HepG2 (cell line): ENCODE data around the gene ARL5A. TPM values are rescaled to one million over a fixed set of nuclear protein-coding genes. Genes with fewer than 3 reads are reported as not detected.

Source experiments
- ATAC-seq: fragments of 200-7000 bp; cut with Tn5 transposase; 3 replicates; pipeline ENCODE4 v1.9.1; 2020; ENCODE audit warnings: mild to moderate bottlenecking, moderate library complexity
- BruUV-seq: library from RNA; stranded (reverse); fragments of 400-500 nt; replicated peaks from 2 replicates; lab custom pipeline; 2021; lab: Mats Ljungman, UMichigan
- CTCF ChIA-PET: fragments of 300-600 bp; formaldehyde crosslinking; extraction: SDS; loops from one replicate; lab custom pipeline; 2021; ENCODE audit warnings: low total read pairs, inconsistent platforms, low intra/inter-chr PET ratio; lab: Yijun Ruan, JAX
- POLR2A ChIA-PET: fragments of 350-600 bp; sonication (Branson Sonifier 250); formaldehyde crosslinking; loops from one replicate; lab custom pipeline; 2020; ENCODE audit warnings: antibody characterized with exemption, inconsistent platforms; lab: Yijun Ruan, JAX
- DNase-seq: peaks from one replicate; pipeline ENCODE4 v3.0.0-alpha.2; 2015; ENCODE audit warnings: low spot score
- FAIRE-seq: peaks from 3 replicates; lab custom pipeline; 2011; peaks lifted over from hg19 to GRCh38; lab: Jason Lieb, UNC
- H2AFZ ChIP-seq: one replicate; pipeline ENCODE4 v1.6.1; 2011; ENCODE audit warnings: low read length, inconsistent platforms
- H3K27ac ChIP-seq: fragments of 300-600 bp; 3 replicates; pipeline ENCODE4 v1.8.0; 2011; ENCODE audit warnings: mixed run types, mild to moderate bottlenecking, mixed read lengths, low read length, inconsistent platforms; ENCODE audit not compliant: insufficient read depth; ENCODE audit errors: extremely low read length
- H3K27me3 ChIP-seq, 2 experiments: fragments of 200-600 bp in 1 of 2; 2 replicates in 1 of 2; 3 replicates in 1 of 2; pipeline versions ENCODE4 v1.6.0 to v1.8.0; 2011; ENCODE audit warnings: low read length in 2 of 2, mild to moderate bottlenecking in 2 of 2, moderate library complexity in 2 of 2, inconsistent platforms in 1 of 2; ENCODE audit not compliant: insufficient read depth in 2 of 2, control insufficient read depth in 1 of 2
- H3K36me3 ChIP-seq, 2 experiments: fragments of 200-600 bp in 1 of 2; replicated peaks in 1 of 2; 2 replicates in 1 of 2; 3 replicates in 1 of 2; pipeline versions ENCODE4 v1.5.1 to v1.8.0; 2011; ENCODE audit warnings: low read length in 2 of 2, inconsistent platforms in 1 of 2; ENCODE audit not compliant: insufficient read depth in 2 of 2, control insufficient read depth in 1 of 2
- H3K4me1 ChIP-seq: 2 replicates; pipeline ENCODE4 v1.5.1; 2012; ENCODE audit warnings: low read length, inconsistent platforms; ENCODE audit not compliant: insufficient read depth
- H3K4me2 ChIP-seq: 2 replicates; pipeline ENCODE4 v1.6.0; 2011; ENCODE audit warnings: low read depth, low read length, inconsistent platforms
- H3K4me3 ChIP-seq, 3 experiments: fragments of 200-600 bp in 1 of 3; sonication (generic), shearing (Covaris generic) in 1 of 3; replicated peaks in 1 of 3; 2 replicates each; pipeline ENCODE4 v1.5.1; 2011 to 2016; ENCODE audit warnings: low read length in 3 of 3, inconsistent platforms in 2 of 3, low read depth in 2 of 3, mild to moderate bottlenecking in 2 of 3, control low read depth in 1 of 3, mixed read lengths in 1 of 3; ENCODE audit not compliant: insufficient read depth in 1 of 3
- H3K79me2 ChIP-seq: one replicate; pipeline ENCODE4 v1.6.1; 2011; ENCODE audit warnings: low read length, inconsistent platforms; ENCODE audit not compliant: insufficient read depth
- H3K9ac ChIP-seq: 2 replicates; pipeline ENCODE4 v1.6.0; 2011; ENCODE audit warnings: mild to moderate bottlenecking, low read depth, low read length, inconsistent platforms; ENCODE audit not compliant: insufficient read depth
- H3K9me3 ChIP-seq: 2 replicates; pipeline ENCODE4 v1.5.1; 2012; ENCODE audit warnings: mild to moderate bottlenecking, low read length
- H4K20me1 ChIP-seq: 2 replicates; pipeline ENCODE4 v1.6.0; 2011; ENCODE audit warnings: inconsistent platforms, mild to moderate bottlenecking, low read length, moderate library complexity; ENCODE audit not compliant: insufficient read depth
- ARID2 ChIP-seq: sonication (generic); formaldehyde crosslinking; IDR thresholded peaks from 2 replicates; pipeline ENCODE4 v1.8.1; 2022; ENCODE audit warnings: mild to moderate bottlenecking, missing genetic modification reagents, borderline replicate concordance
- GZF1 ChIP-seq: sonication (generic); formaldehyde crosslinking; IDR thresholded peaks from 2 replicates; pipeline ENCODE4 v1.5.1; 2020; ENCODE audit warnings: mild to moderate bottlenecking, missing genetic modification reagents
- KDM1A ChIP-seq: IDR thresholded peaks from 2 replicates; pipeline ENCODE4 v1.6.1; 2016; ENCODE audit warnings: missing compliant biosample characterization
- MTF1 ChIP-seq: sonication (generic); formaldehyde crosslinking; IDR thresholded peaks from 2 replicates; pipeline ENCODE4 v1.5.0; 2020; ENCODE audit warnings: missing genetic modification reagents
- NFE2 ChIP-seq: sonication (generic); formaldehyde crosslinking; IDR thresholded peaks from 2 replicates; pipeline ENCODE4 v1.4.0; 2020; ENCODE audit warnings: missing genetic modification reagents
- NFYC ChIP-seq: IDR thresholded peaks from 2 replicates; pipeline ENCODE4 v1.6.1; 2016; ENCODE audit warnings: missing genetic modification reagents, missing compliant biosample characterization
- POLR2AphosphoS5 ChIP-seq: IDR thresholded peaks from 2 replicates; pipeline ENCODE4 v1.6.1; 2012; ENCODE audit warnings: low read depth, low read length
- RAD51 ChIP-seq: fragments of 450-650 bp; IDR thresholded peaks from 2 replicates; pipeline ENCODE4 v1.6.1; 2016; ENCODE audit warnings: borderline replicate concordance
- SMYD3 ChIP-seq: sonication (generic); formaldehyde crosslinking; IDR thresholded peaks from 2 replicates; pipeline ENCODE4 v1.8.1; 2023; ENCODE audit warnings: mild to moderate bottlenecking, missing genetic modification reagents
- SP2 ChIP-seq: sonication (generic); formaldehyde crosslinking; IDR thresholded peaks from 2 replicates; pipeline ENCODE4 v1.5.1; 2020; ENCODE audit warnings: mild to moderate bottlenecking, missing genetic modification reagents
- SRSF1 ChIP-seq: fragments of 200-400 bp; formaldehyde crosslinking; optimal IDR thresholded peaks from 2 replicates; pipeline ENCODE3; 2017; ENCODE audit warnings: mild to moderate bottlenecking, low read depth, low read length, moderate library complexity
- STAT6 ChIP-seq: sonication (generic); formaldehyde crosslinking; IDR thresholded peaks from 2 replicates; pipeline ENCODE4 v1.4.0; 2020; ENCODE audit warnings: missing genetic modification reagents, mild to moderate bottlenecking, borderline replicate concordance
- USF2 ChIP-seq, 2 experiments: sonication (generic) in 1 of 2; formaldehyde crosslinking in 1 of 2; IDR thresholded peaks; 2 replicates each; pipeline versions ENCODE4 v1.5.1 to v1.6.1; 2011 to 2020; ENCODE audit warnings: borderline replicate concordance in 1 of 2, low read depth in 1 of 2, low read length in 1 of 2, mild to moderate bottlenecking in 1 of 2, missing genetic modification reagents in 1 of 2, moderate library complexity in 1 of 2
- ZNF160 ChIP-seq: sonication (generic); formaldehyde crosslinking; IDR thresholded peaks from 2 replicates; pipeline ENCODE4 v1.8.0; 2022; ENCODE audit warnings: mild to moderate bottlenecking, inconsistent platforms, missing genetic modification reagents
- WGBS: methylation state at CpG from one replicate; pipeline ENCODE4 v1.1.6; 2017; ENCODE audit warnings: low lambda C conversion rate; 5-methylcytosine and 5-hydroxymethylcytosine counted together
- in situ Hi-C: cut with HindIII; loops from 2 replicates; pipeline ENCODE4 v1.10.0; 2017; ENCODE audit warnings: low pct_unique_long_range_greater_than_20kb; ENCODE audit not compliant: extremely low pct_ligation_motif_present
- intact Hi-C: fragments of 100-400 bp; cut with micrococcal nuclease; formaldehyde crosslinking; loops from one replicate; pipeline ENCODE4 v1.10.0; 2022; ENCODE audit not compliant: unreplicated experiment
- polyA plus RNA-seq, 8 experiments: library from polyadenylated mRNA; depleted of rRNA in 3 of 8; stranded (reverse) in 7 of 8; unstranded in 1 of 8; fragments of >200 nt; fragmentation: Illumina TruSeq in 4 of 8; extraction: Trizol in 4 of 8; gene quantifications; 2 replicates each; pipeline versions ENCODE4 v1.2.1 to v1.2.3, GENCODE V29; 2011 to 2016; ENCODE audit warnings: low read depth in 4 of 8, missing spikeins in 1 of 8, mixed read lengths in 1 of 8; ENCODE audit not compliant: insufficient read depth in 1 of 8
- total RNA-seq, 5 experiments: library from RNA; depleted of rRNA; stranded (reverse); fragments of >200 nt; fragmentation: Illumina TruSeq; extraction: Trizol; gene quantifications; 2 replicates each; pipeline ENCODE4 v1.2.3, GENCODE V29; 2016; ENCODE audit warnings: low read depth in 1 of 5
- TF ChIP-seq, protein P1 (sequence below): sonication (generic); formaldehyde crosslinking; IDR thresholded peaks from 2 replicates; pipeline ENCODE4 v1.5.0; 2020; ENCODE audit warnings: missing genetic modification reagents

ARL5A gene
- total and polyA plus RNA-seq, 2 of the 13 experiments (the other 11 are each of a cell fraction or from before 2014, with no cell fraction given), result 47.5 to 149 TPM

GRCh38 chr2:151827564-151828142 is 568 bp downstream of the ARL5A start (continued):
- TF ChIP-seq ZNF160 (CRISPR knock-in tag) (0 out of 2 replicates have a peak, but pooled peaks have one; percentile 9), SRSF1 (peak; percentile 54), KDM1A (CRISPR knock-in tag) (peak; percentile 55; the same call in 1 of the 2 replicates)

GRCh38 chr2:151826737-151827157 is 1.5 kb downstream of the ARL5A start:
- Histone ChIP-seq H3K4me3 (peak overlapping the region; percentile 94 to 98 (median 95); a peak in 5 of 6 replicates), H3K27me3 (no peaks in the 10 kb centered on the region; a peak in 1 of 5 replicates), H3K9me3 (no peaks in the 10 kb centered on the region), H3K27ac (peak overlapping the region; percentile 75), H3K79me2 (peaks cover 64% of the 10 kb centered on the region), H3K4me2 (peak overlapping the region; percentile 87), H3K9ac (peak overlapping the region; percentile 94), H2AFZ (no peak overlapping the region), H3K36me3 (no peaks in the 10 kb centered on the region), H4K20me1 (peaks cover 45% of the 10 kb centered on the region), H3K4me1 (peaks cover 76% of the 10 kb centered on the region)
- WGBS, result 18% methylated on average over 6 of the region's 6 CpGs
- POLR2A ChIA-PET, result interaction anchor here (0.9 to 3.0 kb wide), 3 partner anchors 14 to 163 kb away, joined by 3 to 8 read pairs (median 3); no protein-coding TSS in a partner anchor
- intact Hi-C loops (loop anchor here (1.0 to 5.0 kb wide), 3 partner anchors 7 to 201 kb away; no protein-coding TSS in a partner anchor), in situ Hi-C loops (loop anchor here (10.0 kb wide), 1 partner anchor 888 kb away; the partner anchor contains the start of genes ARL6IP6 and PRPF40A)
- BruUV-seq, result TSS peak; percentile 51
- CTCF ChIA-PET, result interaction anchor here (2.0 kb wide), 1 partner anchor 199 kb away, joined by 7 read pairs; no protein-coding TSS in a partner anchor
- DNase-seq, result no peak
- no peak for ATAC-seq
- FAIRE-seq, result no peak
- TF ChIP-seq MTF1, result no peak
- TF ChIP-seq SMYD3, result 0 out of 2 replicates have a peak, but pooled peaks have one; percentile 37
- 0 out of 2 replicates have a peak, but pooled peaks have one; percentile 28 for TF ChIP-seq GZF1 (CRISPR knock-in tag)
- TF ChIP-seq, protein P1, sequence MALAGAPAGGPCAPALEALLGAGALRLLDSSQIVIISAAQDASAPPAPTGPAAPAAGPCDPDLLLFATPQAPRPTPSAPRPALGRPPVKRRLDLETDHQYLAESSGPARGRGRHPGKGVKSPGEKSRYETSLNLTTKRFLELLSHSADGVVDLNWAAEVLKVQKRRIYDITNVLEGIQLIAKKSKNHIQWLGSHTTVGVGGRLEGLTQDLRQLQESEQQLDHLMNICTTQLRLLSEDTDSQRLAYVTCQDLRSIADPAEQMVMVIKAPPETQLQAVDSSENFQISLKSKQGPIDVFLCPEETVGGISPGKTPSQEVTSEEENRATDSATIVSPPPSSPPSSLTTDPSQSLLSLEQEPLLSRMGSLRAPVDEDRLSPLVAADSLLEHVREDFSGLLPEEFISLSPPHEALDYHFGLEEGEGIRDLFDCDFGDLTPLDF (CRISPR knock-in tag), result no peak
- TF ChIP-seq USF2 (IDR thresholded peaks at IDR 0.05; ENCODE audit: low read depth, low read length), result peak; percentile 85
- peak; percentile 72; the same call in 1 of the 2 replicates for TF ChIP-seq USF2 (CRISPR knock-in tag; IDR thresholded peaks at IDR 0.05; ENCODE audit: borderline replicate concordance)
- 0 out of 2 replicates have a peak, but pooled peaks have one; percentile 24 for TF ChIP-seq POLR2AphosphoS5
- 0 out of 2 replicates have a peak, but pooled peaks have one; percentile 37 for TF ChIP-seq ARID2
- TF ChIP-seq NFYC (CRISPR knock-in tag), result 0 out of 2 replicates have a peak, but pooled peaks have one; percentile 9
- TF ChIP-seq SP2 (CRISPR knock-in tag), result no peak
- TF ChIP-seq NFE2 (CRISPR knock-in tag), result no peak
- TF ChIP-seq STAT6 (CRISPR knock-in tag), result 0 out of 2 replicates have a peak, but pooled peaks have one; percentile 12
- TF ChIP-seq RAD51, result peak; percentile 94
